ENCODE results near the gene SPOCD1.
A peak's percentile ranks its signal among the peaks of the same experiment; 100 is the strongest.

The SPOCD1 gene

GRCh38 chr1:31815752-31816500, at the start of gene SPOCD1:
TSS of gene SPOCD1 (minus strand) at chr1:31816022. CDS start at chr1:31815333, 689 bp downstream.
- peak; percentile 66 to 67 for DNase-seq (ENCODE audit: low read depth in 2 of 2)

- DNase-seq (ENCODE audit: low read depth in 2 of 2), result no peak
Observed at GRCh38 chr1:31862071-31862470, 46.2 kb upstream of the SPOCD1 start.

DNA sequence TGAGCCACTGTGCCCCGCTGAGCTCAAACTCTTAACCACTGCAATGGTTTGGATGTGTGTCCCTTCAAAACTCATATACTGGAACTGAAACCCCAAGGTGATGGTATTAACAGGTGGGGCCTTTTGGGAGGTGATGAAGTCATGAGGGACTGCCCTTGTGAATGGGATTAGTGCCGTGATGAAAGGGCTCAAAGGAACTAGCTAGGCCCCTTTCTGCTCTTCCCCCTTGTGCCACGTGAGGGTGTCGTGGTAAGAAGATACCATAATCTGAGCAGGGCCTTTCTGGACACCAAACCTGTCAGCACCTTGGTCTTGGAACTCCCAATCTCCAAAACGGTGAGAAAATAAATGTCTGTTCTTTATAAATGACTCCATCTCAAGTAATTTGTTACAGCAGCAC, 45.5 kb upstream of the SPOCD1 start:
- no peak for DNase-seq (ENCODE audit: low read depth in 2 of 2)

DNA sequence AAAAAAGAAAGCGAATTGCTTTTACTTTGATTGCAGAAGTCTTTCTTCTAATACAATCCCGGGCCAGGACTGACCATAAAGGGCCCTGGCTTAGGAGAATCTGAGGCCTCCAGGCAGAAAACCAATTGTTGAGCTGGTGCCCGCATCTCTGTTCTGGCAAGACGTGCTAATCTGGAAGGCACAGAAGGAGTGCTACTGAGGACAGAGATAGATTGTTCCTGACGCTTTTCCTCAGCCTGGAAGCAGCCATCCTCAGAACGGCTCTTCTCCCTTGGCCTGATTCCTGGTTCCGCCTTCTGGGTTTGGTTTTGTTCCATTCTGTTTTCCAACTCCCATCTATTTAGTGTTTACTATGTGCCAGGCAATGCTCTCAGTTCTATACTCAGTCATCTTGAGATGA, 44.8 kb upstream of the SPOCD1 start:
- no peak for DNase-seq (ENCODE audit: low read depth in 2 of 2)

GRCh38 chr1:31859719-31860118, 43.9 kb upstream of the SPOCD1 start:
- DNase-seq (ENCODE audit: low read depth in 2 of 2), result no peak

DNA sequence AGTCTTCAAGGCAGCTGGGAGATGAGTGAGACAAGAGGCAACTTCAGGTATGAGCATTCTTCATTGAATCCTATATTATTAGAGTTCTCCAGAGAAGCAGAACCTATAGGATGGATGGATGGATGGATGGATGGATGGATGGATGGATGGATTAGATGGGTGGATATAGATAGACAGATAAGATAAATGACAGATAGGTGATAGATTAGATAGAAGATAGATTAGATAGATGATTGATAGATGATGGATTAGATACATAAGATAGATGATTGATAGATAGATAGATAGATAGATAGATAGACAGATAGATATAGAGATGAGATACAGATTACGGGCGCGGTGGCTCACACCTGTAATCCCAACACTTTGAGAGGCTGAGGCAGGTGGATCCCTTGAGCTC, 43.2 kb upstream of the SPOCD1 start:
- DNase-seq (ENCODE audit: low read depth in 2 of 2), result no peak

- no peak for DNase-seq (ENCODE audit: low read depth in 2 of 2)
Observed at GRCh38 chr1:31857863-31858262, 42.0 kb upstream of the SPOCD1 start.

DNA sequence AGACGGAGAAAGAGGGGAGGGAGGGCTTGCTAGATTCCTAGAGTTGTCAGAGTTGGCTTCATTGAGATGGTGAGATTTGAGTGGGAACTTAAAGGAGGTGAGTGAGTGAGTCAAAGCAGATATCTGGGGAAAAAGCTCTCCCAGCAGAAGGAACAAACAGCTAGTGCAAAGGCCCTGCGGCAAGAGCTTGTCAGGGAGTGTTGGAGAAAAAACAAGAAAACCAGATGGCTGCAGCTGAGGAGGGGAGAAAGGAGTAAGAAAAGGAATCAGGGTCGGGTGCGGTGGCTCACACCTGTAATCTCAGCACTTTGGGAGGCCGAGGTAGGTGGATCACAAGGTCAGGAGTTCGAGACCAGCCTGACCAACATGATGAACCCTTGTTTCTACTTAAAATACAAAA, 40.3 kb upstream of the SPOCD1 start:
- DNase-seq (ENCODE audit: low read depth in 2 of 2), result no peak

DNA sequence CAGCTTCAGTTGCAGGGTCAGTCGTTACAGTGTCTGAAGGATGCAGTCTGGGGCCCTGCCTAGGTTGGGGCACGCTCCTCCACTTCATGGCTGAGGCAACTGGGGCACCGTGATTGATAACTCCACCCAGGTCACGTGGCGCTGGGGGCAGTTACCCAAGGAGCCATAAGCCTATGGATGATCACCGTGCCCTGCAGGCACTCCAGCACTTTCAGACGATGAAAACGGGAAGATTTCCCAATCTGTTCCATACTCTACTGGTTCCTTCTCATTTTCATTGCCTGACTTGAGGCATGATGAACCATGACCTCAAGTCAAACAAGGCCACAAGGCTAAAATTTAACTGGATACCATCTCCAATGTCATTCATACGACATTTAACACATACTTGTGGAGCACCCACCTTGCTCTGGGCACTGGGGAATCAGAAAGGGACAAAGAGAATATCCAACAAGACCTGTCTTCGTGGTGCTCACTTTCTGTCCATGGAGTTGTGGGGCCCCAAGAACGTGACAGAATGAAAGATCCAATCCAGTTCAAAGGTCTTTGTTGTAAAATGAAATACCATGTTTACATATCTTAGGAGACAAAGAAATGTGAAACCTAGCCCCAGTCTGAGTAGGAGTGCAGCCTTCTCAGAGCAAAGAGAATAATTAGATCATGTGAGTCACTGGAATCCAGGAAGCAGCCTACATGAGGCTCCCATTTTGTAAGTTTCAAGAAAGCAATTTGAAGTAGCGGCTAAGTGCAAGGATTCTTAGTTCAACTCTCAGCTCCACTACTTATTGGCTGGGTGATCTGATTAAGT, 39.4 kb upstream of the SPOCD1 start:
- DNase-seq (ENCODE audit: low read depth in 2 of 2), result no peak

DNA sequence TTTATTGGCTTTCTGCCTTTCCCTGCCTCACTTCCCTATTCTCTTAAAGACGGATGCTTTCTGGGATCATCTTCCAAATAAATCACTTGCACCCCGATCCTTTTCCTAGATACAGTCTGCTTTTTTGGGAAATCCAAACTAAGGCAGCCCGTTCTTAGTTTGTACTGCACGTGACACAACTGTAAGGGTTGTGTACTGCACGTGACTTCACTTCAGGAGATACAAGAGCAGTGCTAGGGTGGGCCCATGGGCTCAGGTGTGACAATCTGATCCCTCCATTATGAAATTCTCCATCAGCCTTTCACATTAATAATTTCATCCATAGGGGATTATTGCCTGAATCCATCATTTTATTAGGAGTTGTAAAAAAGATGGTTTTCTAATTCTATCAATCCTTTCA, 33.8 kb upstream of the SPOCD1 start:
- no peak for DNase-seq (ENCODE audit: low read depth in 2 of 2)

- peak; percentile 11 to 21 for DNase-seq (ENCODE audit: low read depth in 2 of 2)
Observed at GRCh38 chr1:31848381-31848897, 32.6 kb upstream of the SPOCD1 start.

DNA sequence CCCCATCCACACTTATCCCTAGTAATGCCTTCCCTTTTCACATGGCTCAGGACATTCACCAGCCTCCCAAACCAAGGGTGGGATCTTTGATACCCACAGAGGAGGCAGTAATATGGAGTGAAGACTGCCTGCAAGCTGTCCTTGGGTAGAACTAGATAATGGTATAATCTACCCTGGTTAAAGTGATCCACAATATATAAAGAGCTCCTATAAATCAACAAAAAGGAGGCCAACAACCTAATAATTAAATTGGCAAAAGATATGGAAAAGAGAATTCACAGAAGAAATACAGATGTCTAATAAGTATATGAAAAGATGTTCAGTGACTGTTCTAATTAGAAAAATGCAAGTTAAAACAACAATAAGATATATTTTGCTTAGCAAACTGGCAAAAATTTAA, 30.7 kb upstream of the SPOCD1 start:
- no peak for DNase-seq (ENCODE audit: low read depth in 2 of 2)

DNA sequence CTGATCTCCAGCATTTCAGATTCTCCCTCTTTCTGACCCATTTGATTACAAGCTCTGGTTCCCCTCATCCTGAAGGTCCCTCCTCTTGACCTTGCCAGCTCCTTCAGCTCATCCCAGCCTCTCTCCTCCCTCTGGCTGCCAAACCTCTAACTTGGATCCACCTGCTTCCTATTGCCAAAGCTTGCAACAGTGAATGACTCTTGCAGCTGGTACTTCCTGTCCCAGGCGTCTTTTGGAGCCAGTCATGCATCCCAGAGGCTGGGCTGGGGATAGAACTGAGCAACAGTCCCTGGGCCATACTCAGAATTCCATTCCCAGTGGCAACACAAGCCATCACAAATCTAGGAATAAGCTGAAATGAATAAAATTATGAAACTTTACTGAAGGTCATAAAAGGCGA, 27.7 kb upstream of the SPOCD1 start:
- no peak for DNase-seq (ENCODE audit: low read depth in 2 of 2)

- DNase-seq (ENCODE audit: low read depth in 2 of 2), result no peak
Observed at GRCh38 chr1:31839662-31840343, 24.0 kb upstream of the SPOCD1 start.

DNA sequence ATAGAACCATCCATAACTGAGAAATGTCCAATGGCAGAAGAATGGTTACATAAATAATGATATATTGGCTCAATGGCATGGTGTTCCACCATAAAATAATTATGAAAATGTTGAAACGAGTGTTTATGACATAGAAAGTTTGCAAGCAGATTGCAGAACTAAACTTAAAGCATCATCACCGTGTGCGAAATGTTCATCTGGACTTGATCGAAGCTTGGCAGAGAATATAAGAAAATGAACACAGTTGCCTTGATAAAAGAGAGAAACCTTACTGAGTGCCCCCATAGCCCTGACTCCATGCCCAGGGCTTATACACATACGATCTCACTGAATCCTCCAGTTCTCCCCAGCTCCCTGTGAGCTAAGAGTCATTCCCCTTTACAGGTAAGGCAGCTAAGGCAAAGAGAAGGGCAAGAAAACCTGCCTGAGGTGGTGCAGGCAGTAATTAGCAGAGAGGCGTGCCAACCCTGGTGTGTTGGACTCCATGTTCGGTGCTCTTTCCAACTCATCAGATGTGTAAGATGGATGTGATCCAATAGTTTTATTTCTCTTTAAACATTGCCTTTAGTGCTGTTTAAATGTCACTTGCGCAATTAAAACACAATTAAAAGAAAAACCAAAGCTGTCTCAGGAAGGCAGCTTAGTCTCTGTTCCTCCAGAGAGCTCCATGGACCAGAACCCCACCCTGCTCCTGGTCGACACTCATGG, 21.8 kb upstream of the SPOCD1 start:
- no peak for DNase-seq (ENCODE audit: low read depth in 2 of 2)

DNA sequence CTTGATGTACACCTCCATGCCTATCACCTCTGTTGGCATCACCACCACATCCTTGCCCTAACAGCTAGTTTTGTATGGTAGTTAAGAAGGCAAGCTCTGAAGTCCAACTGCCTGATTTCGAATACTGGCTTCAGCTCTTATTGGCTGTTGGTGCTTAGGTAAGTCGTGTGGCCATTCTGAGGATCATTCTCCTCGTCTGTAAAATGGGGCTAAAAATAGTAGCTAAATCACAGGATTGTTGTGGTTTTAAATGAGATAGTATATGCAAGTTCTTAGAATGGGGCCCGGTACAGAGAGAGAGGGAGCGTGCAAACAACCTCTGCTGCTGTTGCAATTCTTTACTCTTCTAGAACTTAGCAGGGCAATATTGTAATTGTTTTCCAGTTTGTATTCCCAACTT, 20.8 kb upstream of the SPOCD1 start:
- no peak for DNase-seq (ENCODE audit: low read depth in 2 of 2)

GRCh38 chr1:31835415-31835814, 19.6 kb upstream of the SPOCD1 start:
- DNase-seq (ENCODE audit: low read depth in 2 of 2), result no peak

DNA sequence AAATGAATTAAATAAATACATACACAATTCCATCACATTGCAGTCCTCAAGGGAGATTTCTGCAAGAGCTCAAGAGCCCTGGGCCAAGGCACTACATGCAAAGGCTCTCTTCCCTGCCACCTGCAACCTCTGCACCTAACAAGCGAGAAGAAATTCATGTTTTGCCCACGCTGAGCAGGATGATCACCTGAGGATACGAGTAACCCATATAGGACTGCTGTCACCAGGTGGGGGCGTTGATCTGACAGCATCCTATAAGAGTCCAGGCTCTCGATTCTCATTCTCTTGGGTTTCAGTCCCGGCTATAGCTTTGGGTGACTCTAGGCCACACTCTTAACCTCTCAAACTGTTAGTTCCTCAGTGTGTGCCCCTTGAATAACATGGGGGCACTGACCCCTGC, 18.7 kb upstream of the SPOCD1 start:
- no peak for DNase-seq (ENCODE audit: low read depth in 2 of 2)

GRCh38 chr1:31831397-31832378, 15.9 kb upstream of the SPOCD1 start:
- DNase-seq (ENCODE audit: low read depth in 2 of 2), result no peak

DNA sequence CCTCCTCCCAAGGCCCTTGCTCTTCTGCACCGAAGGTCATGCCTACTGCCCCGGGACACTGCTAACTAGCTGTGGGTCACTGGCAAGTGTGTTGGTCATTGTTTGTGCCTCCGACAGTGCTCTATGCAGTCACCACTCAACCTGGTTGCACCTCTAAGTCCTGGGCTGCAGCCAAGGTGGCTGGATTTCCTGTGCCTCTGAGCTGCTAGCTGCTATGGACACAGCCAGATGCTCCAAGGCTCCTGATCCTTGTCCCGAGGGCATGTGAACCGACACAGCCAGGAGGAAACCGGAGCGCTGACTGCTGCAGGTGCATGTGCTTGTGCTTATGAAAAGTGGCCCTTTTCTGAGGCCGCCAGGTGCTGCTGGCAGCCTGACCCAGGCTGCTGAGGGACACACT, 14.7 kb upstream of the SPOCD1 start:
- no peak for DNase-seq (ENCODE audit: low read depth in 2 of 2)

DNA sequence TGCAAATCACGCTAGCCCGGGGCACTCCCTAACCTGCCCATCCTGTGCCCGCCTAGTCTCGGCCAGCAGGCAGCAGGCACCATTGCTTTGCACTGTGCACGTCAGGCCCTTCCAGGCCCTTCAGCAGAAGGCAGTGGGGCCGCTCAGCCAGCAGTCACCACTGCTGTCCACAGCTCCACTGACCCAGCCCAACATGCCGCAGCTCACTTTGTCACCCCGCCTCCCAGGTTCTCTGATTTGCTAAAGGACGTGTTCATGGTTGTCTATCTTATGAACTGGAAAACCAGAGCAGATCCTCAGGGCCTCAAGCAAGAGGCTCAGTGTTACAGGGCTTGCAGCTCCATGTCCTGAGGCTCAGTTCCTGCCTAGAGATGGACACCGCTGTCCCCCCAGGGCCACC, 14.2 kb upstream of the SPOCD1 start:
- no peak for DNase-seq (ENCODE audit: low read depth in 2 of 2)

All from activated CD8-positive, alpha-beta memory T cell treated with anti-CD3 and anti-CD28 coated beads for 4 hours (primary cell).